Measurements from ENCODE around the gene TRMT2B. TPM values are rescaled to one million over a fixed set of nuclear protein-coding genes. Genes with fewer than 3 reads are reported as not detected.

Gene TRMT2B
- total RNA-seq (24.8 TPM), polyA plus RNA-seq (ENCODE audit: insufficient read depth, low read depth, low replicate concordance) (8.6 TPM)
- long read RNA-seq, donor 1, partial matches to known transcripts, result 0 of 1 reads
- long read RNA-seq, donor 1, other reads (novel, unspliced or antisense), result 0 of 1 reads
- long read RNA-seq, donor 2, result 0 reads
- long read RNA-seq, donor 3, partial matches to known transcripts, result 0 of 1 reads
- long read RNA-seq, donor 3, other reads (novel, unspliced or antisense), result 0 of 1 reads
- long read RNA-seq, donor 4, result 0 reads
- long read RNA-seq, donor 5, result 0 reads
- long read RNA-seq, donor 6, result 0 reads
- long read RNA-seq, donor 7, partial matches to known transcripts, result 0 of 7 reads
- long read RNA-seq, donor 7, other reads (novel, unspliced or antisense), result 5 of 7 reads
- long read RNA-seq, donor 8, result 0 reads
- long read RNA-seq, donor 9, result 0 reads
- long read RNA-seq, donor 10, result 0 reads

- TF ChIP-seq CTCF (IDR thresholded peaks at IDR 0.05; ENCODE audit: borderline replicate concordance, extremely low read depth, insufficient read depth), result no peak
- peak within 1 kb of the TSS; percentile 51 to 81 (median 60) for H3K9ac ChIP-seq (ENCODE audit: low read length in 3 of 3)
- H3K36me3 ChIP-seq (ENCODE audit: control insufficient read depth in 2 of 3, insufficient read depth in 3 of 3, low read length in 3 of 3), result no peaks in the 10 kb centered on the region
- peak; percentile 67 to 91 (median 76) for DNase-seq
- H3K27ac ChIP-seq (ENCODE audit: low read depth in 2 of 2, low read length in 2 of 2), result peak within 1 kb of the TSS; percentile 63 to 86
- no peaks in the 10 kb centered on the region for H3K27me3 ChIP-seq (ENCODE audit: control insufficient read depth, insufficient read depth, low read length)
- FAIRE-seq, result no peak
- intact Hi-C loops (cut with DNase I), result no loop called here
- no peaks in the 10 kb centered on the region for H3K9me3 ChIP-seq (ENCODE audit: control insufficient read depth in 2 of 3, insufficient read depth in 1 of 3, low read length in 3 of 3)
- H3K4me3 ChIP-seq (ENCODE audit: low read length in 3 of 3), result peak within 1 kb of the TSS; percentile 47 to 89 (median 87)
- peaks cover 0 to 3% (median 0%) of the 10 kb centered on the region in 3 donors for H3K4me1 ChIP-seq (ENCODE audit: control insufficient read depth in 2 of 3, insufficient read depth in 2 of 3, low read depth in 1 of 3, low read length in 3 of 3)
Observed at GRCh38 chrX:101051549-101052302, at the start of gene TRMT2B. TRMT2B (minus strand) TSS chrX:101052111; CDS start chrX:101042289, 9,822 bp downstream.

GRCh38 chrX:101097546-101098453 lies 45.9 kb upstream of the TRMT2B start, which contains the start of gene CENPI:
CENPI (plus strand) TSS chrX:101098204; CDS start chrX:101101071, 2,867 bp downstream.
- FAIRE-seq, result peak; percentile 99
- intact Hi-C loops (cut with DNase I), result no loop called here

More at GRCh38 chrX:101097546-101098453, 45.9 kb upstream of the TRMT2B start, which contains the start of gene CENPI:
- no peaks in the 10 kb centered on the region for H3K4me1 ChIP-seq (ENCODE audit: control insufficient read depth in 2 of 3, insufficient read depth in 2 of 3, low read depth in 1 of 3, low read length in 3 of 3)
- DNase-seq, result peak; percentile 94 to 97 (median 96)
- peak within 1 kb of the TSS; percentile 43 to 55 for H3K27ac ChIP-seq (ENCODE audit: low read depth in 2 of 2, low read length in 2 of 2)
- no peak for TF ChIP-seq CTCF (IDR thresholded peaks at IDR 0.05; ENCODE audit: borderline replicate concordance, extremely low read depth, insufficient read depth)
- no peaks in the 10 kb centered on the region for H3K27me3 ChIP-seq (ENCODE audit: control insufficient read depth, insufficient read depth, low read length)
- H3K36me3 ChIP-seq (ENCODE audit: control insufficient read depth in 2 of 3, insufficient read depth in 3 of 3, low read length in 3 of 3), result no peaks in the 10 kb centered on the region
- H3K9me3 ChIP-seq (ENCODE audit: control insufficient read depth in 2 of 3, insufficient read depth in 1 of 3, low read length in 3 of 3), result no peaks in the 10 kb centered on the region
- peak within 1 kb of the TSS; percentile 74 to 85 (median 80) for H3K4me3 ChIP-seq (ENCODE audit: low read length in 3 of 3)
- H3K9ac ChIP-seq (ENCODE audit: low read length in 3 of 3), result peak within 1 kb of the TSS in 1 of 3 donors; percentile 87
